IPS DF 6.9 (cell line): ENCODE results near the gene ZNRF3.

Experiments used
- DNase-seq: peaks from one replicate; pipeline ENCODE4 v3.0.0-alpha.2; 2013; ENCODE audit warnings: low read depth, low spot score
- H3K27ac ChIP-seq: one replicate; pipeline ENCODE4 v1.5.1; 2013; ENCODE audit warnings: low read length, control low read depth
- H3K27me3 ChIP-seq: 2 replicates; pipeline ENCODE4 v1.6.1; 2013; ENCODE audit warnings: mild to moderate bottlenecking, low read length; ENCODE audit not compliant: control insufficient read depth, insufficient read depth
- H3K36me3 ChIP-seq: 2 replicates; pipeline ENCODE4 v1.6.1; 2013; ENCODE audit warnings: low read length; ENCODE audit not compliant: control insufficient read depth, insufficient read depth
- H3K4me1 ChIP-seq: 2 replicates; pipeline ENCODE4 v1.6.1; 2013; ENCODE audit warnings: low read length; ENCODE audit not compliant: control insufficient read depth, insufficient read depth
- H3K4me3 ChIP-seq: 2 replicates; pipeline ENCODE4 v1.5.1; 2013; ENCODE audit warnings: mild to moderate bottlenecking, low read length
- H3K9me3 ChIP-seq: 2 replicates; pipeline ENCODE4 v1.6.1; 2013; ENCODE audit warnings: low read length, inconsistent platforms; ENCODE audit not compliant: control insufficient read depth, insufficient read depth
- WGBS: extraction: QIAGEN DNeasy Blood & Tissue Kit; methylation state at CpG from one replicate; pipeline ENCODE4 v1.1.7; 2013; ENCODE audit warnings: mixed read lengths, missing lambda C conversion rate; ENCODE audit not compliant: insufficient read length, insufficient coverage; 5-methylcytosine and 5-hydroxymethylcytosine counted together

ZNRF3 gene

DNA sequence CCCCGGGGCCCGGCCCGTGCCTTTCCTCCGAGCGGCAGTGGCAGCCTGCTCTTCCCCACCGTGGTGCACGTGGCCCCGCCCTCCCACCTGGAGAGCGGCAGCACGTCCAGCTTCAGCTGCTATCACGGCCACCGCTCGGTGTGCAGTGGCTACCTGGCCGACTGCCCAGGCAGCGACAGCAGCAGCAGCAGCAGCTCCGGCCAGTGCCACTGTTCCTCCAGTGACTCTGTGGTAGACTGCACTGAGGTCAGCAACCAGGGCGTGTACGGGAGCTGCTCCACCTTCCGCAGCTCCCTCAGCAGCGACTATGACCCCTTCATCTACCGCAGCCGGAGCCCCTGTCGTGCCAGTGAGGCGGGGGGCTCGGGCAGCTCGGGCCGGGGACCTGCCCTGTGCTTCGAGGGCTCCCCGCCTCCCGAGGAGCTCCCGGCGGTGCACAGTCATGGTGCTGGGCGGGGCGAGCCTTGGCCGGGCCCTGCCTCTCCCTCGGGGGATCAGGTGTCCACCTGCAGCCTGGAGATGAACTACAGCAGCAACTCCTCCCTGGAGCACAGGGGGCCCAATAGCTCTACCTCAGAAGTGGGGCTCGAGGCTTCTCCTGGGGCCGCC is 166.4 kb downstream of the ZNRF3 start:
- no CpG with 5 or more reads among the region's 38 CpGs for WGBS
- Histone ChIP-seq H3K4me1 (peaks cover 9% of the 10 kb centered on the region), H3K36me3 (peaks cover 30% of the 10 kb centered on the region), H3K27ac (no peak overlapping the region), H3K9me3 (no peaks in the 10 kb centered on the region), H3K27me3 (no peaks in the 10 kb centered on the region), H3K4me3 (no peak overlapping the region)
- DNase-seq = no peak

- Histone ChIP-seq H3K4me1 (peaks cover 10% of the 10 kb centered on the region), H3K4me3 (no peak overlapping the region), H3K9me3 (no peaks in the 10 kb centered on the region), H3K27me3 (no peaks in the 10 kb centered on the region), H3K36me3 (peaks cover 29% of the 10 kb centered on the region), H3K27ac (no peak overlapping the region)
- no peak for DNase-seq
- no CpG with 5 or more reads among the region's 24 CpGs for WGBS
These were observed 167.1 kb downstream of the ZNRF3 start for GRCh38 chr22:29050457-29050856.

DNA sequence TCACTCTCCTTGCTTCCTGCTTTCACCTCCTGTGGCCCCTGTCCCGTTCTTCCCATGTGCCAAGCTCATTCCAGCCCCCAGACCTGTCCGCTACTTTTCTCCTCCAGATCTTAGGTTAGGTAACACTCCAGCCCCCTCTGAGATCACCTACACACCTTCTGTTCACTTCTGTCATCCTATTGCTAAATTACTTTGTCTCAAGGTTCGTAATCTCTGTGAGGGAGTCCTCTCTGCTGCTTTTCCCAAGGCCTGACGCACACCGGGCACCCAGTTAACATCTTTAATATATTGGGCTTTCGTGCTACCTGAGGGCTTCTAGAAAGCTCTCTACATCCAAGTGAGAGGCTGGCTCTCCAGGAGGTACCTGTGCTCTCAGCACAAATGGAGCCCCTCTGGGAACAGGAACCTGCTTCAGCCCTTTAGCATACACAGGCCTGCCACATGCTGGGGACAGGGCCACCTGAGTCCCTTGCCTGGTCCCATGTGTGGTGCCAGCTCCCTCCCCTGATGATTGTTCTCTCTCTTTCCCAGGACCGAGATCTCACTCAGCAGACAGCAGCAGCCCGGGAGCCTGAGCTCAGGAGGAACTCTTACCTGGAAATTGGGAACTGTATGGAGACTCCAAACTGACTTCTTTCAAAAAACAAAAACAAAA is 169.8 kb downstream of the ZNRF3 start:
- no peak overlapping the region for H3K27ac ChIP-seq
- H3K36me3 ChIP-seq = peaks cover 24% of the 10 kb centered on the region

GRCh38 chr22:29054251-29054767 is 170.9 kb downstream of the ZNRF3 start:
- DNase-seq = no peak
- Histone ChIP-seq H3K27me3 (no peaks in the 10 kb centered on the region), H3K4me3 (no peak overlapping the region), H3K4me1 (peaks cover 14% of the 10 kb centered on the region), H3K9me3 (no peaks in the 10 kb centered on the region), H3K27ac (no peak overlapping the region), H3K36me3 (peaks cover 15% of the 10 kb centered on the region)
- WGBS = no CpG with 5 or more reads among the region's 10 CpGs

More for the DNA sequence above, 169.8 kb downstream of the ZNRF3 start:
- Histone ChIP-seq H3K4me3 (no peak overlapping the region), H3K4me1 (peaks cover 14% of the 10 kb centered on the region), H3K9me3 (no peaks in the 10 kb centered on the region), H3K27me3 (no peaks in the 10 kb centered on the region)
- no peak for DNase-seq
- no CpG with 5 or more reads among the region's 8 CpGs for WGBS

GRCh38 chr22:29055192-29055830 is 171.9 kb downstream of the ZNRF3 start:
- H3K4me1 ChIP-seq = peaks cover 14% of the 10 kb centered on the region
- H3K4me3 ChIP-seq = no peak overlapping the region
- DNase-seq = no peak
- no peaks in the 10 kb centered on the region for H3K9me3 ChIP-seq
- H3K36me3 ChIP-seq = peaks cover 5% of the 10 kb centered on the region; the same call in 1 of the 2 replicates
- WGBS = no CpG with 5 or more reads among the region's 14 CpGs
- no peaks in the 10 kb centered on the region for H3K27me3 ChIP-seq
- no peak overlapping the region for H3K27ac ChIP-seq

DNA sequence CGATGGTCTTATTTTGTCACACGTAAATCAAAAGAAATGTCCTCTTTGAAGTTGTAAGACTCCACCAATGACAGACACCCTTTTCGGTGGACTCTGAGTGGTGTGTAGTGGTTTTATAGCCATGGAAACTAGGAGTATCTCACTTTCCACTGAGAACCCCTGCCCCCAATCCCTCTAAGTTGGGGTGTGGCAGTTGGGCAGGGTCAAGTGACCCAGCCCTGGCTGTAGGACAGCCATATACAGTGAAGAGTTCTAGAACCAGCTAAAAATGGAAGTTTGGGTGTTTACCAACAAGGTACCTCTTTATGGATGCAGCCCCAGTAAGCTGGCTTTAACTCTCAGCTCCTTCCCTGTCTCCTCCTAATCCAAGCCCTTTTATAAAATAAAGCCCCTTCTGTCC is 173.1 kb downstream of the ZNRF3 start:
- H3K27ac ChIP-seq = no peak overlapping the region
- DNase-seq = no peak
- no peak overlapping the region for H3K4me3 ChIP-seq
- no CpG with 5 or more reads among the region's 3 CpGs for WGBS
- H3K4me1 ChIP-seq = peaks cover 14% of the 10 kb centered on the region
- H3K36me3 ChIP-seq = no peaks in the 10 kb centered on the region
- no peaks in the 10 kb centered on the region for H3K9me3 ChIP-seq
- H3K27me3 ChIP-seq = no peaks in the 10 kb centered on the region

GRCh38 chr22:29060251-29060869 is 177.0 kb downstream of the ZNRF3 start:
- no CpG with 5 or more reads among the region's 12 CpGs for WGBS
- Histone ChIP-seq H3K27ac (no peak overlapping the region), H3K36me3 (no peaks in the 10 kb centered on the region), H3K9me3 (no peaks in the 10 kb centered on the region), H3K4me1 (peaks cover 4% of the 10 kb centered on the region; the same call in 1 of the 2 replicates), H3K4me3 (no peak overlapping the region), H3K27me3 (no peaks in the 10 kb centered on the region)
- DNase-seq = no peak

GRCh38 chr22:29060931-29061330 is 177.6 kb downstream of the ZNRF3 start:
- H3K27ac ChIP-seq = no peak overlapping the region
- no peak for DNase-seq
- H3K4me3 ChIP-seq = no peak overlapping the region
- no CpG with 5 or more reads among the region's 7 CpGs for WGBS
- no peaks in the 10 kb centered on the region for H3K36me3 ChIP-seq
- H3K4me1 ChIP-seq = peaks cover 2% of the 10 kb centered on the region; the same call in 1 of the 2 replicates
- no peaks in the 10 kb centered on the region for H3K27me3 ChIP-seq
- no peaks in the 10 kb centered on the region for H3K9me3 ChIP-seq

GRCh38 chr22:29061773-29062172 is 178.4 kb downstream of the ZNRF3 start, which contains the start of gene C22orf31:
TSS of gene C22orf31 (minus strand) at chr22:29061831. CDS start at chr22:29061792, 39 bp downstream.
- Histone ChIP-seq H3K4me3 (no peak within 1 kb of the TSS), H3K4me1 (no peaks in the 10 kb centered on the region), H3K27ac (no peak within 1 kb of the TSS), H3K36me3 (no peaks in the 10 kb centered on the region), H3K27me3 (no peaks in the 10 kb centered on the region), H3K9me3 (no peaks in the 10 kb centered on the region)
- no CpG with 5 or more reads among the region's 2 CpGs for WGBS
- no peak for DNase-seq

DNA sequence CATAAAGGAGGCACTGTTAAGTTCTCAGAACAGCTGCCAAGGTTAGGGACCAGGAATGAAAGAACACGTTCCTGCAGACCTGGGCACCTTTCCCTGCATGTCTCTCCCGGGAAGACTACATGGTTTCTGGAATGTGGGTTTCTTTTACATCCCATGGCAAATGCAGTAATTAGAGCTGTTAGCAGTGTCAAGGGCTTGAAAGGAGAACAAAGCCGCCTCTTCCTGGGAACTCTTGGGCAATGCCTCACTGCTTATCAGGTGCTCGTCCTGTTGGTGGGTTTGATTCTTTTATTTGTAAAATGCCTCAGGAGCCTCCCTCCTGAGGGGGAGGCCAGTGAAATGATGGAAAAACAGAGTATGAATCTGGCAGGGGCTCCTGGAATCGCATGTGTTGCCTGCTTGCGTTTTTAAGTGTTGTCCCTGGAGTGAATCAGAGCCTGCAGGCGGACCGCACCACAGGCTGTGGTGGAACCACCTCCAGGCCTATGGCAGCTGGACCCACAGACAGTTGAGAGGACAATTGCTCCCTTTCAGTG is 179.0 kb downstream of the ZNRF3 start:
- H3K4me3 ChIP-seq = no peak overlapping the region
- H3K27me3 ChIP-seq = no peaks in the 10 kb centered on the region
- DNase-seq = no peak
- no peaks in the 10 kb centered on the region for H3K9me3 ChIP-seq
- H3K36me3 ChIP-seq = no peaks in the 10 kb centered on the region
- H3K27ac ChIP-seq = no peak overlapping the region
- no CpG with 5 or more reads among the region's 8 CpGs for WGBS
- H3K4me1 ChIP-seq = no peaks in the 10 kb centered on the region
